ENCODE measurements around the gene UBE2QL1.

UBE2QL1 gene, protein sequence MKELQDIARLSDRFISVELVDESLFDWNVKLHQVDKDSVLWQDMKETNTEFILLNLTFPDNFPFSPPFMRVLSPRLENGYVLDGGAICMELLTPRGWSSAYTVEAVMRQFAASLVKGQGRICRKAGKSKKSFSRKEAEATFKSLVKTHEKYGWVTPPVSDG

GRCh38 chr5:6448622-6449464 is at the start of gene UBE2QL1:
Gene UBE2QL1 (plus strand): TSS chr5:6448859. CDS start chr5:6448894, 35 bp downstream.
- peak; percentile 42 for DNase-seq

DNA sequence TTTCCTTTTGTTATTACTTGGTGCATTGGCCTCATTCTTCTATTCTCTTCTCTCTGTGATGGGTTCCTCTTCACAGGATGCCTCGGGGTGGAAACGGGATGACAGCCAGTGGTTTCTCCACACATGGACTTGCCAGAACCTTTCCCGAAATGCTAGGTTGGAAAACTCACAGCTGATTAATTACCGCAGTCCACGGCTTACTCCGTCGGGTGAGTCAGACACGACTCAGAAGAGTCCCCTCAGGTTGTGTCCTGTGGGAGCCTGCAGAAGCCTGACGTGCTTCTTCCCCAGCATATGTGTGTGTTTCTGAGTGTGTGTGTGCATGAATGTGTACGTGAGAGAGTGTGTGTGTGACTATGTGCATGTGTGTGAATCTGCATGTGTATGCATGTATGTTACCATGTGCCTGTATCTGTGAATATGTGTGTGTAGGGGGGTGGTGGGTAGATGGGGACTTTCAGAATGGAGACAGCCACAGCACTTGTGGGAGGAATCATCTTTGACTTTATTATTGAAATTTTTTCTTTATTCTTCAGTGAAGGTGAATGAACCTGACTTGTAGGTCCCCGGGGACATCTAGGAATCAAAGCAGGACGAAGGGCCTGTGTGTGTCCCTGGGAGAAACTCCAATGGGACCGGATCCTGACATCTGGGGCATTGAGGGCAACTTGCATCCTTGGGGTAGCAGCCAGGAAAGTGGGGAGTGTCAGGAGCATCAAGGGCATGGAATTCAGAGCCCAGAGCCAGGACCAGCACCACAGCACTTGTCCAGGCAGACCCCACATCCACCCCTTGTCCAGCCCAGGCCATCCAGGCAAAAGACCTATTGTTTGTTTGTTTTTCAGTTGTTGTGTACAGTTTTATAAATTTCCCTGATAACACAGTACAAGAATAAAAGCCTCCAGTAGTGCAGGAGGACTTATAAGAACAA is 48.4 kb upstream of the UBE2QL1 start:
- no peak for DNase-seq

DNA sequence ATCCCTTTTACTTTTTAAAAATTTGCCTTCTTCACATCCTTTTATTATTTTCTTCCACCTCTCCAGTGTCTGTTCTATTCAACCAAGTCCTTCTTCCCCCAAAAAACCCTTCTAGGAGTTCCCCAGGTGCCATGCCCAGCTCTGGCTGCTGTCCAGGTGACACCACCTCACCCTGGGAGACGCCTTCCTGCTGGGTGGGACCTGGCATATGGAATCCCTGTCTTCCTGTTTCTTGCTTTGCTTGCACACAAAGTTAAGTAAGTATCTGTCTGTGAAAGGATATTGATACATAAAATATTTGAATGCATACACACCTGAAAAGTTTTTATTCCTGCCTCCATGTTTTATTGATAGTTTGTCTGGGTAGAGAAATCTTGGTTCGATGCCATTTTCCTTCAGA is 47.2 kb upstream of the UBE2QL1 start:
- DNase-seq: no peak

DNA sequence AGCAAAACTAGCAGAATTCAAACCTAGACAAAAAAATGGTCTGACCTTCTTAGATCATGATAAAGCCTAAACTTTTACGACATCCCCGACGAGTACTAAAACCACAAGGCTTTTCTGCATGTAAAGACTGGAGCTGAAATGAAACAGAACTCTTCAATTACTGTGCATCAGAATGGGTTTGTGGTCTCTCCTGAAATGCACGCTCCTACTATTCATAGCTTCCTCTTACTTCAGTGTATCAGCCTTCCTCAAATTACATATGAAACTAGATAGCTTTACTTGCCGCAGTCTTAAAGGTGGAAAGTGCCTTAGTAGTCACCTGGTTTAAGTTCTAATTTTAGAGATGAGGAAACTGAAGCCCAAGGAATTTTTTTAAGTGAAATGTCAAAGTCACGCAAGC is 45.7 kb upstream of the UBE2QL1 start:
- no peak for DNase-seq

GRCh38 chr5:6403416-6403815 is 45.2 kb upstream of the UBE2QL1 start:
- DNase-seq: no peak

DNA sequence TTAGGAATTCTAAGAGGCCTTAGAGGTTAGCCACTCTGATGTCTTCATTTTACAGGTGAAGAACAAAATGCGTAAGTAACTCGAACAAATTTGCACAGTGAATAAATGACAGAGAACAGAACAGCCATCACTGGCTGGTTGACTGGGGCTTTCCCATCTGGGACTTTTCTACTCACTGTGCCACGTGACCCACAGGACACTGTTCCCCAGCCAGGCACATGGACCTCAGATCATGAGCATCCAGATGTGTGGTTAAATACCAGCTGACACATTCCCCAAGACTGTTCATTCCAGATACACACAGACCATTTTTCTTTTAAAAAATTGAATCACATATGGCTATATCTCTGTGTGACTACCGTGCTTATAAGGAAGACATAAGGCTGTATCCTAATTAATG is 44.5 kb upstream of the UBE2QL1 start:
- no peak for DNase-seq

DNA sequence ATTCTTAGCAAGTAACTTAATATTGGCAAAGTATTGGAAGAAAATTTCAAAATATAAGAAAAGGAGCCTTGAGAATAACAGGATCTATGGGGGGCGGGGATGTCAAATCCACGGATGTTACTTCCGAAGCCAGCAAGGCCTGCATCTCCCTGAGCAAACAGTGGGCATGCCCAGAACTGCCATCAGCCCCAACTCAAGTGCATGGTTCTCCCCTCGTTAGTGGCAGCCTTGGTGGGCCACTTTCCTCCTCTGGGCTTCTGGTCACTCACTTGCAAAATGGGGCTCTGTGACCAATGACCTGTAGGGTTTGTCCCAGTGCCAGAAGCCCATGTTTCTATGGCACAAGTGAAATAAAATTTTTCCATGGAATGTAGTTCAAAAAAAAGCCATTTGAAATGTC is 43.1 kb upstream of the UBE2QL1 start:
- no peak for DNase-seq

DNA sequence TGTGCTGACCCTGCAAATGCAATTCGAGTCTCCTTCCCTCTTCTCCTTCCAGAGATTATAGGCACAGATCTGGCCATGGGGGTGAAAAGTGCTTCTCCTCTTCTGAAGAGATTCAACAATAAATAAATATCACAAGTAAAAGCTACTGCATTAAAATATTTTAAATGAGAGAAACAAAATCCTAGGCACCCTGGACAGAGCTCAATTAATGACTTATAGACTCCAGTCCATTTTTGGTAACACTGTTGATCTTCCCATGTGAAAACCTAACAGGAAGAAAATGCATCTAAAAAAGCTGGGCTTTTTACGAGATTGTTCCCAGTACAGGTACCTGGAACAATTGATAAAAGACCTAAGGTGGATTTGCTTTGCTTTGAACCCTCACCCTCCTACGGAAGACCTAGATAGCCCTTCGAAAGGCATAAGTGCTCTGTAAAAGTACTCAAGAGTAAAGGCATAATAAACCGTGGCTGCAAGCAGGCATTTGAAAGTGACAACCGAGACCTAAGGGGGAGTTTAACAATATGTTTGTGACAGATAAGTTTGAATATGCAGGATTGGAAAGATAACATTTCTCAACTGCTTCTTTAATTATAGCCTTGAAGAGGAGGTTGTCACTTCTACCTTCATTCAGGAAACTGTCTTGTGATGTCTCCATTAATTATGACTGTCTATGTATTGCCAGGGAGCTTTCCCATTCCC is 41.0 kb upstream of the UBE2QL1 start:
- no peak for DNase-seq

DNA sequence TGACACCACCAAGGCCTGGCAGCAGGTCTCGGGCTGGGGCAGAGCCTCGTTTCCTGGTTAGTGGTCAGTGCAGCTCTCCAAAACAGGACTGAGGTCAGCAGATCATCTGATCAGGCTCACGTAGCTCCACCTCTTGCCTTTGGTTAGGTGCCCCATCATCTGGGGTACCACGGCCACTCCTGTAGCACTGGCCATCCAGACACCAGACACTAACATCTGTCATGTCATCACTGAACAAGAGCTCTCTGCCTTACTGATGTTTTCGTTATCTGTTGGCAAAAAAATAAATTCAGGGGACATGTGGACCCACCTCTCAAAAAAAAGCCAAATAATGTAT is 40.4 kb upstream of the UBE2QL1 start:
- DNase-seq: no peak

- DNase-seq: no peak
Measured at GRCh38 chr5:6408627-6409446, 39.8 kb upstream of the UBE2QL1 start.

DNA sequence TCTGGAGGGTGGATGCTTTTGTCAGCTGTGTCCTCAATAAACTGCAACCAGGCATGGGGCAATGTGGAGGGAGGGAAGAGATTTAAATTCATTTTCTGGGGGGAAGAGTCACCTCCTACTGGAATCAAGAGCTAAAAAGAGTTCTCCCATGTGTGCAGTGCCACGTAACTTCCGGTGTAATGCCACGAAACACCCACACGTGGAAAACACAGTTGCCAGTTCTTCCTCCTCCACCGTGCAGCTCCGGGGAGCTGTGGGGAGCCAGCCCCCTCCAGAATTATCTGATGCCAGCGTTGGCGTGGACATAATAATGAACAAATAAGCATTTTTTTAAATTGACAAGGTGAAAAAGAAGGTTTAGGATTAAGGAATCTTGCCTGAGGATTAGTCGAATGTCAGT is 38.2 kb upstream of the UBE2QL1 start:
- no peak for DNase-seq

- DNase-seq: no peak
Measured at GRCh38 chr5:6411141-6411540, 37.5 kb upstream of the UBE2QL1 start.

GRCh38 chr5:6412811-6413210 is 35.8 kb upstream of the UBE2QL1 start:
- no peak for DNase-seq

- no peak for DNase-seq
Measured at GRCh38 chr5:6417657-6418056, 31.0 kb upstream of the UBE2QL1 start.

GRCh38 chr5:6418679-6419276 is 29.9 kb upstream of the UBE2QL1 start:
- DNase-seq: no peak

- no peak for DNase-seq
Measured at GRCh38 chr5:6419340-6419852, 29.3 kb upstream of the UBE2QL1 start.

- no peak for DNase-seq
Measured at GRCh38 chr5:6423327-6424109, 25.1 kb upstream of the UBE2QL1 start.

DNA sequence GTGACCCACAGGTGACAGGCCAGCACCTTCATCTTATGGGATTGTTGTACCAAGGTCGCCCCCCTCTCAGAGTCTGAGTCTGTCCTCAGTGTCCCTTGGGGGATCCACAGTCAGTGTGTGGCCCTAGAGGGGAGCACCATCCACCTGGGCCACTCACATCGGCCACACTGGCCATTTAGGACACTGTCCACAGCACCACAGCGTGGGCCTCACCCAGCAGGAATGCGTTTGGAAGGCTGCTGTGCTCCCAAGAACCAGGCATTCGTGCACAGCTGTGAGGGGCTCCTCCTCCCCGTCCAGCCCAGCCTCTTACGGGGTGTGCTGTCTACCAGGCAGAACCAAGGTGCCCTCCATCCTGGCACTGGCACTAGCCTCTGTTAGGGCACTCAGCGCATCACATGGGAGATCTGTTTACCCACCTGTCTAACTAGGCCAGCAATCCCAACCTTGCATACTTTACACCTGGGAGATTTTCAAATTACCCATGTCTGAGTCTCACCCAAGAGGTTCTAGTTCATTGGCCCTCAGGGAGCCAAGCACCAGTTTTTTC is 24.5 kb upstream of the UBE2QL1 start:
- no peak for DNase-seq

GRCh38 chr5:6424700-6425099 is 24.0 kb upstream of the UBE2QL1 start:
- no peak for DNase-seq

- DNase-seq: no peak
Measured at GRCh38 chr5:6427694-6428093, 21.0 kb upstream of the UBE2QL1 start.
